T47D (cell line): ENCODE results near the gene UGT2B11.

ENCODE experiments used
- DNase-seq, 2 experiments: peaks; one replicate each; pipeline versions ENCODE4 v3.0.0 to v3.0.0-alpha.2; 2011 to 2012; ENCODE audit warnings: low read depth in 1 of 2, low spot score in 1 of 2
- JUND ChIP-seq: IDR thresholded peaks from 2 replicates; pipeline ENCODE4 v1.6.1; 2012; ENCODE audit warnings: low read depth
- in situ Hi-C: cut with HindIII; loops from 2 replicates; pipeline ENCODE4 v1.10.0; 2016; ENCODE audit warnings: low sequenced_read_pairs, low pct_unique_long_range_greater_than_20kb

UGT2B11 gene

GRCh38 chr4:69154021-69154420, 60.5 kb downstream of the UGT2B11 start:
- in situ Hi-C loops, result no loop called here
- TF ChIP-seq JUND, result no peak
- DNase-seq, result no peak
